HCT116 (cell line): Measurements from ENCODE around the gene VPS37B. TPM values are rescaled to one million over a fixed set of nuclear protein-coding genes. Genes with fewer than 3 reads are reported as not detected.

Experiments used
- ATAC-seq: fragments of 200-7000 bp; cut with Tn5 transposase; 2 replicates; pipeline ENCODE4 v1.9.1; 2020; ENCODE audit warnings: mild to moderate bottlenecking, moderate library complexity
- BruUV-seq: library from RNA; stranded (reverse); fragments of 400-500 nt; replicated peaks from 2 replicates; lab custom pipeline; 2021; lab: Mats Ljungman, UMichigan
- CTCF ChIA-PET: fragments of 300-600 bp; sonication (Branson Sonifier 250); formaldehyde crosslinking; loops from one replicate; lab custom pipeline; 2021; ENCODE audit warnings: antibody characterized with exemption; lab: Charles Lee
- POLR2A ChIA-PET: fragments of 300-600, 350-600 bp; sonication (Branson Sonifier 250); formaldehyde crosslinking; loops from one replicate; lab custom pipeline; 2021; ENCODE audit warnings: antibody characterized with exemption; lab: Charles Lee
- RAD21 ChIA-PET, 2 experiments: fragments of 300-600 bp; sonication (Branson Sonifier 250); formaldehyde crosslinking; loops; one replicate each; lab custom pipeline; 2023; ENCODE audit warnings: low total read pairs in 2 of 2; ENCODE audit not compliant: uncharacterized antibody in 2 of 2, unreplicated experiment in 2 of 2, low non-redundant PET in 1 of 2; lab: Charles Lee
- DNase-seq: peaks from one replicate; pipeline ENCODE4 v3.0.0-alpha.2; 2010; ENCODE audit warnings: low read depth, low spot score
- H2AFZ ChIP-seq: fragments of 200-600 bp; shearing (Covaris generic), sonication (generic); 2 replicates; pipeline ENCODE4 v1.6.1; 2017; ENCODE audit warnings: low read depth, mixed run types, mixed read lengths, antibody characterized with exemption, low read length; ENCODE audit not compliant: poor library complexity, severe bottlenecking
- H3K27ac ChIP-seq: 2 replicates; pipeline ENCODE4 v1.5.1; 2012; ENCODE audit warnings: low read depth, low read length
- H3K27me3 ChIP-seq: fragments of 200-600 bp; sonication (generic); 2 replicates; pipeline ENCODE4 v1.6.1; 2016; ENCODE audit warnings: mixed run types, low read length, mixed read lengths; ENCODE audit not compliant: insufficient read depth
- H3K36me3 ChIP-seq, 2 experiments: fragments of 200-500 bp in 1 of 2; fragments of 200-600 bp in 1 of 2; sonication (Bioruptor generic) in 1 of 2; sonication (generic) in 1 of 2; 2 replicates each; pipeline versions ENCODE4 v1.5.1 to v1.6.1; 2014 to 2016; ENCODE audit warnings: low read length in 2 of 2, inconsistent platforms in 1 of 2, mixed read lengths in 1 of 2, mixed run types in 1 of 2; ENCODE audit not compliant: insufficient read depth in 2 of 2, control insufficient read depth in 1 of 2
- H3K4me1 ChIP-seq, 2 experiments: fragments of 200-600 bp in 1 of 2; sonication (generic) in 1 of 2; 2 replicates each; pipeline versions ENCODE4 v1.5.1 to v1.6.1; 2012 to 2017; ENCODE audit warnings: low read length in 2 of 2, inconsistent platforms in 1 of 2, mild to moderate bottlenecking in 1 of 2, mixed read lengths in 1 of 2, mixed run types in 1 of 2, moderate library complexity in 1 of 2; ENCODE audit not compliant: insufficient read depth in 2 of 2, control insufficient read depth in 1 of 2
- H3K4me2 ChIP-seq: fragments of 200-600 bp; sonication (generic); 2 replicates; pipeline ENCODE4 v1.6.1; 2017; ENCODE audit warnings: mixed run types, low read length, mixed read lengths
- H3K4me3 ChIP-seq, 2 experiments: fragments of 200-600 bp in 1 of 2; sonication (generic) in 1 of 2; replicated peaks in 1 of 2; 2 replicates each; pipeline ENCODE4 v1.5.1; 2011 to 2016; ENCODE audit warnings: low read length in 2 of 2, control low read depth in 1 of 2, low read depth in 1 of 2, mild to moderate bottlenecking in 1 of 2, mixed read lengths in 1 of 2, mixed run types in 1 of 2
- H3K79me2 ChIP-seq: fragments of 200-600 bp; sonication (generic); 2 replicates; pipeline ENCODE4 v1.6.1; 2017; ENCODE audit warnings: mild to moderate bottlenecking, mixed run types, low read length, moderate library complexity, mixed read lengths; ENCODE audit not compliant: insufficient read depth
- H3K9ac ChIP-seq: fragments of 200-600 bp; sonication (generic); 2 replicates; pipeline ENCODE4 v1.6.1; 2016; ENCODE audit warnings: low read length, mixed read lengths
- H3K9me2 ChIP-seq: fragments of 200-600 bp; sonication (generic), shearing (Covaris generic); 2 replicates; pipeline ENCODE4 v1.6.1; 2017; ENCODE audit warnings: mixed run types, mild to moderate bottlenecking, moderate library complexity; ENCODE audit not compliant: insufficient read depth
- H3K9me3 ChIP-seq, 2 experiments: fragments of 200-500 bp in 1 of 2; fragments of 200-600 bp in 1 of 2; sonication (Bioruptor generic) in 1 of 2; sonication (generic) in 1 of 2; 2 replicates each; pipeline ENCODE4 v1.6.1; 2014 to 2017; ENCODE audit warnings: low read length in 2 of 2, mixed read lengths in 2 of 2, inconsistent platforms in 1 of 2, low read depth in 1 of 2, mild to moderate bottlenecking in 1 of 2, mixed run types in 1 of 2, moderate library complexity in 1 of 2; ENCODE audit not compliant: control insufficient read depth in 1 of 2, insufficient read depth in 1 of 2
- H4K20me1 ChIP-seq: fragments of 200-600 bp; sonication (generic), shearing (Covaris generic); 2 replicates; pipeline ENCODE4 v1.6.1; 2017; ENCODE audit warnings: mixed run types, mild to moderate bottlenecking, moderate library complexity; ENCODE audit not compliant: insufficient read depth
- CBX3 ChIP-seq: IDR thresholded peaks from 2 replicates; pipeline ENCODE4 v1.6.1; 2012; ENCODE audit warnings: low read depth
- ELF1 ChIP-seq: IDR thresholded peaks from 2 replicates; pipeline ENCODE4 v1.6.1; 2012; ENCODE audit warnings: low read depth, borderline replicate concordance
- EZH2 ChIP-seq: fragments of 200-600 bp; sonication (generic); IDR thresholded peaks from 2 replicates; pipeline ENCODE4 v1.6.1; 2017; ENCODE audit warnings: antibody characterized with exemption, mixed run types
- EZH2phosphoT487 ChIP-seq: fragments of 200-600 bp; IDR thresholded peaks from 2 replicates; pipeline ENCODE4 v1.6.1; 2018; ENCODE audit warnings: antibody characterized with exemption, borderline replicate concordance
- MAX ChIP-seq: IDR thresholded peaks from 2 replicates; pipeline ENCODE4 v1.6.1; 2012
- RAD21 ChIP-seq: IDR thresholded peaks from 2 replicates; pipeline ENCODE4 v1.6.1; 2012; ENCODE audit warnings: low read depth, mild to moderate bottlenecking
- SIN3A ChIP-seq: IDR thresholded peaks from 2 replicates; pipeline ENCODE4 v1.6.1; 2012; ENCODE audit warnings: low read depth
- SRF ChIP-seq: IDR thresholded peaks from 2 replicates; pipeline ENCODE4 v1.6.1; 2012; ENCODE audit warnings: low read depth
- TCF7L2 ChIP-seq: IDR thresholded peaks from 2 replicates; pipeline ENCODE4 v1.7.0; 2011; ENCODE audit warnings: borderline replicate concordance, inconsistent platforms; ENCODE audit not compliant: insufficient read depth, insufficient read length; ENCODE audit errors: extremely low read depth
- YY1 ChIP-seq: IDR thresholded peaks from 2 replicates; pipeline ENCODE4 v1.6.1; 2011; ENCODE audit warnings: low read length, low read depth, moderate library complexity, mild to moderate bottlenecking; ENCODE audit not compliant: insufficient replicate concordance; ENCODE audit errors: extremely low read depth
- ZBTB33 ChIP-seq: IDR thresholded peaks from 2 replicates; pipeline ENCODE4 v1.6.1; 2011; ENCODE audit warnings: mild to moderate bottlenecking, low read length, moderate library complexity; ENCODE audit not compliant: insufficient replicate concordance; ENCODE audit errors: extremely low read depth
- ZFX ChIP-seq: fragments of 450-650 bp; IDR thresholded peaks from 2 replicates; pipeline ENCODE4 v1.6.1; 2017
- ZNF274 ChIP-seq: fragments of 200-500 bp; sonication (Bioruptor generic); IDR thresholded peaks from 2 replicates; pipeline ENCODE4 v1.6.1; 2014; ENCODE audit warnings: mild to moderate bottlenecking, low read depth, low read length, inconsistent platforms
- intact Hi-C: fragments of 100-400 bp; cut with micrococcal nuclease; formaldehyde crosslinking; loops from 2 replicates; pipeline ENCODE4 v1.10.0; 2022
- total RNA-seq: library from RNA; stranded (reverse); gene quantifications from one replicate; pipeline ENCODE4 v1.2.1, GENCODE V29; 2021; ENCODE audit not compliant: unreplicated experiment

VPS37B gene
- total RNA-seq, 1 experiment from 2014 or later: 55.0 TPM

GRCh38 chr12:122920687-122921086 lies 24.8 kb upstream of the VPS37B start:
- ChIA-PET CTCF (interaction anchor here (1.3 kb wide), 1 partner anchor 317 kb away, joined by 3 read pairs; no protein-coding TSS in a partner anchor), RAD21 (no interaction called here), POLR2A (interaction anchor here (1.3 to 1.4 kb wide), 2 partner anchors 21 to 32 kb away, joined by 7 read pairs; no protein-coding TSS in a partner anchor)
- Histone ChIP-seq H3K9me3 (no peaks in the 10 kb centered on the region), H3K79me2 (no peaks in the 10 kb centered on the region), H3K27ac (peak overlapping the region; percentile 56; the same call in 1 of the 2 replicates), H3K9ac (no peak overlapping the region), H3K4me2 (peak overlapping the region; percentile 60; the same call in 1 of the 2 replicates), H2AFZ (no peak overlapping the region), H3K9me2 (no peaks in the 10 kb centered on the region), H3K36me3 (no peaks in the 10 kb centered on the region), H4K20me1 (no peaks in the 10 kb centered on the region), H3K4me3 (no peak overlapping the region), H3K4me1 (peaks cover 44 to 74% of the 10 kb centered on the region in 2 experiments), H3K27me3 (no peaks in the 10 kb centered on the region)
- ATAC-seq: no peak
- intact Hi-C loops: loop anchor here (2.0 to 5.0 kb wide), 2 partner anchors 26 to 33 kb away; no protein-coding TSS in a partner anchor
- no peak for DNase-seq
- BruUV-seq: no TSS peak
- no peak for TF ChIP-seq EZH2phosphoT487

GRCh38 chr12:122918827-122919226 lies 22.9 kb upstream of the VPS37B start:
- ATAC-seq (no peak), DNase-seq (no peak)
- Histone ChIP-seq H3K27me3 (no peaks in the 10 kb centered on the region), H3K4me2 (no peak overlapping the region), H2AFZ (no peak overlapping the region), H3K4me3 (no peak overlapping the region), H3K9me3 (no peaks in the 10 kb centered on the region), H3K4me1 (peaks cover 43 to 65% of the 10 kb centered on the region in 2 experiments), H3K9me2 (no peaks in the 10 kb centered on the region), H4K20me1 (no peaks in the 10 kb centered on the region), H3K36me3 (no peaks in the 10 kb centered on the region), H3K79me2 (no peaks in the 10 kb centered on the region), H3K27ac (no peak overlapping the region), H3K9ac (no peak overlapping the region)
- RAD21 ChIA-PET: interaction anchor here in 1 of 2 experiments (0.6 kb wide), 1 partner anchor 361 kb away, joined by 5 read pairs; no protein-coding TSS in a partner anchor
- no TSS peak for BruUV-seq
- CTCF ChIA-PET: no interaction called here
- POLR2A ChIA-PET: interaction anchor here (1.2 to 1.7 kb wide), 2 partner anchors 27 to 30 kb away, joined by 4 to 8 read pairs; no protein-coding TSS in a partner anchor
- TF ChIP-seq EZH2phosphoT487 (no peak), RAD21 (no peak), MAX (no peak), TCF7L2 (no peak), SIN3A (no peak), ELF1 (no peak), ZNF274 (no peak), SRF (no peak), YY1 (no peak), ZFX (no peak), ZBTB33 (no peak), EZH2 (no peak), CBX3 (no peak)
- intact Hi-C loops: no loop called here
